CD4-positive, alpha-beta T cell treated with Interleukin-4 for 4 hours (primary cell): Measurements from ENCODE around the gene PIP4K2A.

Experiments
- DNase-seq: peaks from one replicate; pipeline ENCODE4 v3.0.0-alpha.2; 2020

PIP4K2A gene

GRCh38 chr10:22662733-22663330 lies 51.5 kb downstream of the PIP4K2A start:
- DNase-seq = no peak

GRCh38 chr10:22659866-22660265 lies 54.5 kb downstream of the PIP4K2A start:
- DNase-seq = no peak

GRCh38 chr10:22658745-22659410 lies 55.5 kb downstream of the PIP4K2A start:
- no peak for DNase-seq

GRCh38 chr10:22657566-22658225 lies 56.7 kb downstream of the PIP4K2A start:
- no peak for DNase-seq

GRCh38 chr10:22657024-22657423 lies 57.4 kb downstream of the PIP4K2A start:
- DNase-seq = no peak

GRCh38 chr10:22656036-22656435 lies 58.3 kb downstream of the PIP4K2A start:
- DNase-seq = no peak

GRCh38 chr10:22655312-22655981 lies 58.9 kb downstream of the PIP4K2A start:
- peak; percentile 83 for DNase-seq

- peak; percentile 68 for DNase-seq
Observed at GRCh38 chr10:22652988-22653481, 61.3 kb downstream of the PIP4K2A start.

- no peak for DNase-seq
Observed at GRCh38 chr10:22651276-22651980, 63.0 kb downstream of the PIP4K2A start.

- DNase-seq = peak; percentile 33
Observed at GRCh38 chr10:22649994-22650393, 64.4 kb downstream of the PIP4K2A start.

GRCh38 chr10:22649390-22649841 lies 65.0 kb downstream of the PIP4K2A start:
- peak; percentile 68 for DNase-seq

- DNase-seq = no peak
Observed at GRCh38 chr10:22648547-22648961, 65.8 kb downstream of the PIP4K2A start.

GRCh38 chr10:22647244-22647643 lies 67.1 kb downstream of the PIP4K2A start:
- DNase-seq = no peak

GRCh38 chr10:22646388-22646853 lies 68.0 kb downstream of the PIP4K2A start:
- DNase-seq = peak; percentile 76

GRCh38 chr10:22644222-22644621 lies 70.2 kb downstream of the PIP4K2A start:
- no peak for DNase-seq

GRCh38 chr10:22643775-22644174 lies 70.6 kb downstream of the PIP4K2A start:
- no peak for DNase-seq

GRCh38 chr10:22643116-22643515 lies 71.3 kb downstream of the PIP4K2A start:
- no peak for DNase-seq

GRCh38 chr10:22641743-22642142 lies 72.6 kb downstream of the PIP4K2A start:
- DNase-seq = no peak

- DNase-seq = no peak
Observed at GRCh38 chr10:22640359-22640758, 74.0 kb downstream of the PIP4K2A start.

- no peak for DNase-seq
Observed at GRCh38 chr10:22638863-22639262, 75.5 kb downstream of the PIP4K2A start.

- DNase-seq = no peak
Observed at GRCh38 chr10:22637491-22637890, 76.9 kb downstream of the PIP4K2A start.

- DNase-seq = no peak
Observed at GRCh38 chr10:22635650-22636049, 78.7 kb downstream of the PIP4K2A start.
